ENCODE data around the gene SEMA3G.
A peak's percentile ranks its signal among the peaks of the same experiment; 100 is the strongest.

SEMA3G gene

DNA sequence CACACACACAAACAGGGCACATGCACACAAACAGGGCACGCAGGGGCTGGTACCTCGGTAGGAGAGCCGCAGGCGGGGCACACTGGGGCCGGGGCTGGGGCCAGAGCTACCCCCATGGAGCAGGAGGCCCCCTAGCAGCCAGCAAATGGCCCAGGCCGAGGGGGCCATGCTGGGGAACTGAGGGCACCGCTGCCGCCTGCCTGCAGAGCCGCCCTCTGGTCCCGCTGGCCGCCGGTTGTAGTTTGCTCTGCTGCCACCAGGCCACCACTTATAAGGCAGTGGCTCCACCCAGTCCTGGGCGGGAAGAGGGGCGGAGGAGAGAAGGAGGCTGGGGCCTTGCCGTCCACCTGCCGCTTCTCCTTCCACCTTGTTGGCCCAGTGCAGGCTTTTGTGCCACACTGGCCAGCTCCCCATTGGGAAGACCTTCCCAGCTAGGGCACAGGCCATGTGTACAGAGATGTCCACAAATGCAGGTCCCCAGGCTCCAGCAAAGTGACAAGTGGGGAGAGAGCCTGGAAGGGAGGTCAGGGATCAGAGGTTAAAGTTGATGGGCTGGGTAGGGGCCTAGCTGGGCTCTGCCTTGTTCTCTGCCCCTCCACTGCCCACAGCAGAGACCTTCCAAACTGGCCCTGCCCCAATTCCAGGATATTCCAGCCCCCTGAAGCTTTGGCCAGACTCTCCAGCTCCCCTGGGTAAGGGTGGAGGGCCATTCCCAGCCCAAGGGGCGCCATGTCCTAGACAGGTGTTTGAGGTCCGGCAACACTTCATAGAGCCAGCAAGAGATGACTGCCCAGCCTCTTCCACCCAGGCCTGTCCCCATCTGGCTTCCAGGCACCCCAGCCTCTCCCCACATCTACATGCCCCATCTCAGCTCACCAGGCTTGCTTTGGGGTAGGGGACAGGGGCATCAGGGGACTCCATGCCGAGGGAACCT lies at the start of gene SEMA3G:
SEMA3G (minus strand) TSS at position 244 of the 934 bp plus-strand sequence; CDS start at position 168, 76 bp downstream.
- peak; percentile 45 to 77 for DNase-seq

DNA sequence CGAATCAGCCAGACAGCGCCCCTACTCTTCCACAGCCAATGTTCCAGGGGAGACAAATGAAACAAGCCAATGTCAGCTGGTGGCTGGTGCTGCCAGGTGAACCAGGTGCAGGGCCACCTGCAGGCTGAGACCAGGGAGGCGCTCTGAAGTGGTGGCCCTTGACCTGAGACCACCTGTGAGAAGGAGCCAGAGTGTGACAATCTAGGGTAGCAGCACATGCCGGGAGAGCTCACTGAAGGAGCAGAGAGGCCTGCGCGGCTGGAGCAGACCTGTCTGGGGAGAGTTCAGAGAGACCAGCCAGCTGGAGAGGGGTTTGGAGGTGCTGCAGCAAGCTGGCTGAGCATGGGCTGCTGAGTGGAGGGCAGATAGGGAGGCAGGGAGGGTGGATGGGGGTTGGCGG lies 49.5 kb upstream of the SEMA3G start:
- DNase-seq, result no peak

DNA sequence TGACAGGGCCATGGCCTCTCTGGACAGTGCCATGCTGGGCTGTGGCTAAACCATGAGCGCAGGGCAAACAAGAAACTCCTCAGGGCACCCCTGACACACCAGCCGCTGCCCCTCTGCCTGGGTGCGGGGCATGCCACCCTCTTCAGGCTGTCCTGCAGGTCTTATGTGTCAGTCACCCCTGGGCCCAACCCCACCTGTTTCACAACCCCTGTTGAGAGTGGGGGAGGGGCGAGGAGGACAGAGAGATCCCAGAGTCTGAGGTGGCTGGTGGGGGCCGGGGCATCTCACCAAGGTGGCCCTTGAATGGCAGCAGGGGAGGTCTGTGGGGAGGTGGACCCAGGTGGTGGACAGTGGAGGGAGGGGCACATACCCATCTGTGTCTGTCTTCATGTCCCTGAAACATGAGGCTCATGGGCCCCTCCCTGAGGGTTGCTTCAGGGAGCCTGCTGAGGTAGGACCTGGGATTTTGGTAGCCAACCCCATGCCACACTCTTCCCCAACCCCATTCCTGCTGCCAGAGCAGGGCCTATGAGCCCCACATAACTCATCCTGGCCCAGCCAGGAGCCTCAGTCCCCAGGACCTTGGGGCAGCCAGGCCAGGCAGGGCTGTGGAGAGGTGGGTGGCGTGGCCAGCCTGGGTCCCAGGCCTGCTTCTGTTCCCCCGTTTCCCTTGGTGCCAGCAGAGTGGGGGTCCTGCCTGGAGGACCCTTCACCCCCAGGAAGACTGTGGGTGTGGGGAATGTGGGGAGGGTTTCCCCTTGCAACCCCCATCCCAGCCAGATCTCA lies 48.5 kb upstream of the SEMA3G start:
- DNase-seq, result no peak

DNA sequence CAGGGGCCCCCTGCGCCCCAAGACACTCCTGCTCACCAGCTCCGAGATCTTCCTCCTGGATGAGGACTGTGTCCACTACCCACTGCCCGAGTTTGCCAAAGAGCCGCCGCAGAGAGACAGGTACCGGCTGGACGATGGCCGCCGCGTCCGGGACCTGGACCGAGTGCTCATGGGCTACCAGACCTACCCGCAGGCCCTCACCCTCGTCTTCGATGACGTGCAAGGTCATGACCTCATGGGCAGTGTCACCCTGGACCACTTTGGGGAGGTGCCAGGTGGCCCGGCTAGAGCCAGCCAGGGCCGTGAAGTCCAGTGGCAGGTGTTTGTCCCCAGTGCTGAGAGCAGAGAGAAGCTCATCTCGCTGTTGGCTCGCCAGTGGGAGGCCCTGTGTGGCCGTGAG lies 47.2 kb upstream of the SEMA3G start:
- DNase-seq, result no peak

DNA sequence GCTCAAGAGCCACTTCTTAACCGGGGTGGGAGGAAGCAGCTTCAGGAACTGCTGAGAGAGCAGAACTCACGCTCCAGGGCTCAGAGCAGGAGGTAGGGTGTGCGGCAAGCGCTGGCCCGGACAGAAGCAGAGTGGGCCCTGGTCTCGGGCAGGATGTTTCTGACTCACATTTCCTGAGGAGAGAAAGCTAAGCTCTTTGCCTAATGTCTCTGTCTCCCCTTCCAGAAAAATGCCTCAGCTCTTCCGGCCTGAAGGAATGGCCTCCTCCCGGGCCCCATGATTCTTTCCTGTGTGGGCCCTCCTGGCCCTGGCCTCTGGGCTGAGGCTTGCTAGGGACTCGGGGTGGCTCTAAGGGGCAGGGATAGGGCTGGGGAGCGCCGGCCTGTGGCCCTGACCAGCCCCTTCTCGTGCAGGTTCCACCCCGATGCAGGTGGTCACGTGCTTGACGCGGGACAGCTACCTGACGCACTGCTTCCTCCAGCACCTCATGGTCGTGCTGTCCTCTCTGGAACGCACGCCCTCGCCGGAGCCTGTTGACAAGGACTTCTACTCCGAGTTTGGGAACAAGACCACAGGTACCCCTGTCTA lies 46.1 kb upstream of the SEMA3G start:
- peak in 1 of 2 donors; percentile 40 for DNase-seq

DNA sequence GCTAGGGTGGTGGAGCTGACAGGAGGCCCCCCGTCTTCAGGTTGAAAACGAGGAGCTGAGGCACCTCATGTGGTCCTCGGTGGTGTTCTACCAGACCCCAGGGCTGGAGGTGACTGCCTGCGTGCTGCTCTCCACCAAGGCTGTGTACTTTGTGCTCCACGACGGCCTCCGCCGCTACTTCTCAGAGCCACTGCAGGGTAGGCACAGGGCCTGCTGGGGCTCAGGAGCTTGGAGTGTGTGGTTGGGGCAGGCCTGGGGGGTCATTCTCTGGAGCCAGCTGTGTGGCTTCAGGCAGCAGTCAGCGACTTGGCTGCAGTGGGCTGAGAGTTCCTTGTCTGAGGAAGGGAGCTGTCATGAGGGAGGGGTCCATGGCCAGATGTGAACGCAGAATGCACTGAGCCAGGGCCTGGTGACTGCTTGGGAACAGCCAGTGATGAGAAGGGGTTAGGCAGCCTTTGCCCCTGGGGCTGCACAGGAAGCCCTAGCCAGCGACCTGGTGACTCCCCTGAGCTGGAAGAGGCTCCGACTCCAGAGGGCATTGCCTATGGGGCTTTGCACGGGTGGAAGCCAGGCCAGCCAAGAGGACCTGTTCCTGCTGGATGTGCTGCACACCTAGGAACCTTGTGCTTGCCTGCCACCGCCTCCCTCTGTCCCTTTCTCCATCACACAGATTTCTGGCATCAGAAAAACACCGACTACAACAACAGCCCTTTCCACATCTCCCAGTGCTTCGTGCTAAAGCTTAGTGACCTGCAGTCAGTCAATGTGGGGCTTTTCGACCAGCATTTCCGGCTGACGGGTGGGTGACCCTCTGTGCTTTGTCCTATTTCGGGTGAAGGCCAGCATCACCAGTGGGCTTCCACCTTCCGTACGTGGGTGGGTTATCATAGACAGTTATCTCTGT lies 45.4 kb upstream of the SEMA3G start:
- no peak for DNase-seq

DNA sequence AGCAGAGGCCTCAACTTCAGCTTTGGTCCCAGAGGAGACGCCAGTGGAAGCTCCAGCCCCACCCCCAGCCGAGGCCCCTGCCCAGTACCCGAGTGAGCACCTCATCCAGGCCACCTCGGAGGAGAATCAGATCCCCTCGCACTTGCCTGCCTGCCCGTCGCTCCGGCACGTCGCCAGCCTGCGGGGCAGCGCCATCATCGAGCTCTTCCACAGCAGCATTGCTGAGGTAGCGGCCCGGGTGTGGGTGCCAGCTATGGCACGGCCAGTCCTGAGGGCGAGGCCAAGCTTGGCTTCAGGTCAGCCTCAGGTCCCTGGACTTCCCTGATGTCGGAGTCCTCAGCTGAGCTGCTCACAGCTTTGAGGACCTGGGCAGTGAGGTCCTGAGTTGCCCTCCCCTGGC lies 44.5 kb upstream of the SEMA3G start:
- DNase-seq, result no peak

DNA sequence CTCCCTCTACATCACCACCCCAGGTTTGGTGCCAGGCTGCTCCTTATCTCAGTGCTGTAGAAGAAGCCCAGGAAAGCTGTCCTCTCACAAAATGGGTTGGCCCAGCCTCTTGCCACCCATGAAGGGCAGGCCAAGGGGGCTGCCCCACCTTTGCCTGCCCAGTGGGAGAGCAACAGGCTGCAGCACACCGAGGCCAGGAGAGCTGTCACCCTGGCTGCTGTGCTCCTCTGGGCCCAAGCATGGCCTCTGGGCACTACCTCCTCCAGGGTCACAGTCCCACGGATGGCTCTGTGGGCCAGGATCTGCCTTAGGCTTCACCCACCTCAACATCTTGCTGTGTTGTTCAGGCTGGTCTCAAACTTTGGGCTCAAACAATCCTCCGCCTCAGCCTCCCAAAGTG lies 43.8 kb upstream of the SEMA3G start:
- DNase-seq, result no peak

DNA sequence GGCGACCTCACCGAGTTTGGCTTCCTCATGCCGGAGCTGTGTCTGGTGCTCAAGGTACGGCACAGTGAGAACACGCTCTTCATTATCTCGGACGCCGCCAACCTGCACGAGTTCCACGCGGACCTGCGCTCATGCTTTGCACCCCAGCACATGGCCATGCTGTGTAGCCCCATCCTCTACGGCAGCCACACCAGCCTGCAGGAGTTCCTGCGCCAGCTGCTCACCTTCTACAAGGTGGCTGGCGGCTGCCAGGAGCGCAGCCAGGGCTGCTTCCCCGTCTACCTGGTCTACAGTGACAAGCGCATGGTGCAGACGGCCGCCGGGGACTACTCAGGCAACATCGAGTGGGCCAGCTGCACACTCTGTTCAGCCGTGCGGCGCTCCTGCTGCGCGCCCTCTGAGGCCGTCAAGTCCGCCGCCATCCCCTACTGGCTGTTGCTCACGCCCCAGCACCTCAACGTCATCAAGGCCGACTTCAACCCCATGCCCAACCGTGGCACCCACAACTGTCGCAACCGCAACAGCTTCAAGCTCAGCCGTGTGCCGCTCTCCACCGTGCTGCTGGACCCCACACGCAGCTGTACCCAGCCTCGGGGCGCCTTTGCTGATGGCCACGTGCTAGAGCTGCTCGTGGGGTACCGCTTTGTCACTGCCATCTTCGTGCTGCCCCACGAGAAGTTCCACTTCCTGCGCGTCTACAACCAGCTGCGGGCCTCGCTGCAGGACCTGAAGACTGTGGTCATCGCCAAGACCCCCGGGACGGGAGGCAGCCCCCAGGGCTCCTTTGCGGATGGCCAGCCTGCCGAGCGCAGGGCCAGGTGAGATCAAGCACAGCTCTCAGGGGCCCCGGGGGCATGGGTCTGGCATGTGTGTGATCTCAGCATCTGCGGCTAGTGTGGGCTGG lies 43.1 kb upstream of the SEMA3G start:
- no peak for DNase-seq

DNA sequence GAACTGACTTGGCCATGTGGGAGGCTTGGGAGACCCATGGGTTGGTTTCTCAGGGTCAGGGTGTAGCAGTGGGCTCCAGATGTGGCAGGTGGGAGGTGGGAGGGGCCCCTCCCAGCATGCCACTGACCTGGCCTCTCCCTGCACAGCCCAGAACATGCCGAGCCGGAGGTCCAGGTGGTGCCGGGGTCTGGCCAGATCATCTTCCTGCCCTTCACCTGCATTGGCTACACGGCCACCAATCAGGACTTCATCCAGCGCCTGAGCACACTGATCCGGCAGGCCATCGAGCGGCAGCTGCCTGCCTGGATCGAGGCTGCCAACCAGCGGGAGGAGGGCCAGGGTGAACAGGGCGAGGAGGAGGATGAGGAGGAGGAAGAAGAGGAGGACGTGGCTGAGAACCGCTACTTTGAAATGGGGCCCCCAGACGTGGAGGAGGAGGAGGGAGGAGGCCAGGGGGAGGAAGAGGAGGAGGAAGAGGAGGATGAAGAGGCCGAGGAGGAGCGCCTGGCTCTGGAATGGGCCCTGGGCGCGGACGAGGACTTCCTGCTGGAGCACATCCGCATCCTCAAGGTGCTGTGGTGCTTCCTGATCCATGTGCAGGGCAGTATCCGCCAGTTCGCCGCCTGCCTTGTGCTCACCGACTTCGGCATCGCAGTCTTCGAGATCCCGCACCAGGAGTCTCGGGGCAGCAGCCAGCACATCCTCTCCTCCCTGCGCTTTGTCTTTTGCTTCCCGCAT lies 42.3 kb upstream of the SEMA3G start:
- no peak for DNase-seq

DNA sequence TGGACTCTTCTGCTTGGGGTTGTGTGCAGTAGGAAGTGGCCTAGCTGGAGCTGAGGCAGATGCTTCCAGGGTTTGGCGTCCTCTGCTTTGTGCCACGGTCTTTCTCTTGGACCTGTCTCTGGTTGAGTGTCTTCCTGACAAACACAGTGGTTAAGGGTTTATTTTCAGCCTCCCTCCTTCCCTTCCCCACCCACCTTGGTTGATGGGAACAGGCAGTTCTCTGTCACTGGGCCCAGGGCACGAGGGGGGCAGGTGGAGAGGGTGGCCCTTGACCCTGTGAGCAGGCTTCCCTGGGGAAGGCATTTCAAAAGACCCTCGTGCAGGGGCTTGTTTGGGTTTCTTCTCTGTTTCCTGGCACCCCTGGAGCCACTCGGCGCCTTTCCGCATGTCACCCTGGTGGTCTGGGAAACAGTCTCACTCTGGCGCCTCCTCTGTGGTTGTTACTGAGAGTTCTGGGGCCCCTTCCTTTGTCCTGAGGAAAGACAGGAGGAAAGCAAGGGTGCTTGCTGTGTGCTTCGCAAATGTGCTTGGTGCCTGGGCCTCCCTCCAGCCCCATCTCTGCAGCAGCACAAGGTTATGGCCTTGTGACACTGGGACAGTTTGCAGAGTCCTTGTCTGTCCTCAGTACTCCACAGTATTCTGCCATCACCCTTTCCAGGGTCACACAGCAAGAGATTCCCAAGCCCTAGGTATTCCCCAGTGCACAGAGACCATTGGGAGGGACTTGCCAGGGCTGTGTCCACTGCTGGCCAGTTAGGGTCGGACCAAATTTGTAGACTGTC lies 40.0 kb upstream of the SEMA3G start:
- no peak for DNase-seq

DNA sequence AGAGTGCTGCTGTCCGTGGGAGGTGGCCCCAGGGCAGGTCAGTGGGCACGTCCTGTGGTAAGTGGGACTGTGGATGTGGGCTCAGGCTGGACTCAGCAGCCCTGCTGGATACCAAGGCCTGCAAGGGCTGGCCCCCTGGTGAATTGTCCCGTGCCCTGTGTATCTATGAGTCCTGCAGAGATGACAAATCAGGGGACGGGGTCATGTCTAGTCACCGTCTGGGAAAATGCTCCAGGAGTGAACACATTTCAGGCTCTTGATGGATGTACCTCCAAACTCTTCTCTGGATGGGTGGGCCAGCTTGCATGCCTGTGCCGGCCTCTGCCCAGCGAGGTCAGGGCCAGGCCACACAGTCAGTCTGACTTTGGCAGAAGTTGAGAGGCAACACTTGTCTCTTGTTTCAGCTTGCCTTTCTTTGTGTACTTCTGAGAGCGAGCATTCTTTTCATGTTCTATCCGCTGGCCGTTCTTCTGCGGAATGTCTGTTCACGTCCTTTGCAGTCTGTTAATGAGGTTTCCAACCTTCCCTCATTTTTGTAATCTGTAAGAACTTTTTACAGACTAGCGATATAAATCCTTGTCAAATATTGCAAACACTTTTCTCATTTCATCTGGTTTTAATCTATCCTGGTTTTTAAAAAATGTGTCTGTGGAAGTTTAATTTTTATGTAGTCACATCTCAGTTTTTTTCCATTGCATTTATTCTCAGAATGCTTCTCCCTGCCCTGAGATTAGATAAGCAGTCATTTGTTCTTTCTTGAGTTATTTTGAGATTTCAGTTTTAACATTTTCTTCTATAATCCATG lies 38.9 kb upstream of the SEMA3G start:
- DNase-seq, result no peak

DNA sequence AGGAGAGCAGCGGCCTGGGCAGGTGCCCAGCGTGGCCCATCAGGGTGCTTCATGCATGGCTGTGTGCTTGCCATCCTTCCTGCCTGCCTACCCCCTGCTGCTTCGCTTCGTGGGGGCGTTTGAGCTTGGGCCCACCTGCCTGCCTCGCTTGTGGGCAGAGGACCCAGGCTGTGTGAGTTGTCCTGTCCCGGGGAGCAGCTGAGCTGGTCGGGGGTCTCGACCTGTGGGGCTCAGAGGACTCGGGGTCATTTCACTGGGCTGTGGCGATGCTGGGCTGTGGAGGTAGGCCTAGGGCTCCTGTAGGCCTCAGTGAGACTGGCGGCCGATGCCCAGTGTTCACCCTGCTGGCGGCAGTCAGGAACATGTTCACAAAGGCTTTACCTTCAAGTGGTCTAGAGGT lies 38.2 kb upstream of the SEMA3G start:
- DNase-seq, result no peak

DNA sequence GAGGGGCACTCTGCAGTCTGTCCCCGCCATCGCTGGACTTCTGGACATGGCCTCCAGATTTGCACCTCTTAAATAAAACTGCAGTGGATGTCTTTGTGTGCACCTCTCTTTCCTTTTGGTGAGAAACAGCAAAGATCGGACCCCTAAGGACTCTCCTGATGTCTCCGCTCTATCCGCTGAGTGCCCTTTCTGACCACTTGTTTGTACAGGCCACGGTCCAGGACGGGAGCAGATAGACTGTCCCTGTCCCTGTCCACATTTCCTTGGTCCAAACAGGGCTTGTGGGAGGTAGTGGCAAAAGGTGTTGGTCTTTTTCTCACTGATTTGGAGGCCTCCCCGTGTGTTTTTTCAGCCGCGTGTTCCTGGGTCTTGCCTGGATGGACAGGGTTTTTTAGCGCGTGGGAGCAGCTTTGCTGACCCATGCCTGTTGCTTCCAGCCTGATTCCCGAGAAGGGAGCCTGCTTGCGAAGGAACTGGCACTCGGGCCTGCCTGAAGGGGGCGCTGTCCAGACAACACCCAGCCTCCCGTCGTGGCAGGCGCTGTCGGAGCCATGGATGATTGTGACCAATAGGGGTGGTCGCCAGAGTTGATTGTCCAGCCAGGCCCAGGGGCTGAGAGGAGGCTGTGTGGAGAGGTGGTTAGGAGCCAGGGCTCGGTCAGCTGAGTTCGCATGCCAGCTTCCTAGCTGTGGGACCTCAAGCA lies 37.1 kb upstream of the SEMA3G start:
- DNase-seq, result no peak

DNA sequence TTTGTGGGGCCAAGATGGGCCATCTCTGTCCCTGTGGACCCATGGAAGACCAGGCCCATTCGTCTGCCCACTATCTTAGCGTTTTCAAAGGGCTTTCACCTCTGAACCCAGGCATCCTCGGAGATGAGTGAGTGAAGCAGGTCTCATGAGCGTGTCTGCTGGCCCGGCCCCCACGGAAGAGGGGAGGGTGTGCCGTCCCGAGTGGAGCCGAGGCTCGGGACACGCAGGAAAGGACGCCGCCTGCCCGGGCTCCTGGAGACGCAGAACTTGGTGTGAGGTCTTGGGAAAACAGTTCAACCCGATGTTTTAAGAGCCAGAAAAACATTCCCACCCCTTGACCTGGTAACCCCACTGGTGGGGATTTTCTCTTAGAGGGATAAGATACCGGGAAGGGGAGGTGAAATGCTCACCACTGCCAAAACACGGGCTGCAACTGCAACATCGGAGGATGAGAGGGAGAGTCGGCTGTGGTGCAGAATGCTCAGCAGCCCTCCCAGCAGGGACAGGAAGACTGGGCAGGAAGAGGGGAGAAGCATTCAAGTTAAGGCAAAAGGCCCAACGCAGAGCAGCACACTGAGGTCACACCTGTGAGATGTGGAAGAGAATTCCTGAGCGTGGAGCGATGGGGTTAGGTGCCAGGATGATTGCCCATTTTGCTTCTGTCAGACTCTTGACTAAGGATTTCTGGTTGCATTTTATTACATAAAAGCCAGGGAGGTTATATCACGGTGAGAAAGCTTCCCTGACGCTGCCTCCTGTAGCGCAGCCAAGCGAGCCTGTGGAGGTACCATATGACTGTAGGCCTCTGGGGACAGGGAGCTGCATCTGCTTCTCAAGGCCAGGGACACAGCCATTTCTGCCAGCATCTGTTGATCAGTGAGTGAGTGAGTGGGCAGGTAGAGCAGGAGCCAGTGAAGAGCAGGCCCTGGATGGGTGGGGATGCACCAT lies 36.1 kb upstream of the SEMA3G start:
- no peak for DNase-seq

DNA sequence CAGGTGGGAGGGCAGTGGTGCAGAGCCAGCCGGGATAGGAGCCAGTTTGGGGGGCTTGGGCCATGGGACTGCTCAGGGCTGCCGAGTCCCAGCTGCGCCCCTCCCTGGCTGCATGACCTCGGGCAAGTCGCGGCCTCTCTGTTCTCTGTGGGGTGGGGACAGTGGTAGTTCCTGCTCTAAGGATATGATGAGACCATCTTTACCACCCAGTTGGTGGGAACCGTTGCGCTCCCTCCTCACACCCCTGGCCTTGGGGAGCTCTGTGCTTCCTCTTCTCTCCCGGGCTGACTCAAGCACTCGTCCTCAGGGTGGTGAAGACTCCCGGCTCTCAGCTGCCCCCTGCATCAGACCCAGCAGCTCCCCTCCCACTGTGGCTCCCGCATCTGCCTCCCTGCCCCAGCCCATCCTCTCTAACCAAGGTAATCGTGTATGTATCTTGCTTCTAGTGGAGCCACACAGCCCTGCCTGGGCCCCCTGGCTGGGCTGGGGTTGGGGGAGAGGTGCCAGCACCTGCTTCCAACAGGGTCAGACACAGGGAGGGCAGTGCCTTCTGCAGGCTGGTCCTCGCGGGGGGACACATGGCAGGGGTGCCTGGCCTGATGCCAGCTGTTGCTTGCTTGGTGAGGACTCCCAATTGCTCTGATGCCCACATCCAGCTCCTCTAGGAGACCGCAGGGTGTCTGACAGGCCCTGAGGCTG lies 35.1 kb upstream of the SEMA3G start:
- no peak for DNase-seq

All from inflammatory macrophage treated with lipopolysaccharide for 1 hour (primary cell).